ENCODE results near the gene DEPDC7. TPM values are rescaled to one million over a fixed set of nuclear protein-coding genes. Genes with fewer than 3 reads are reported as not detected.

DEPDC7 gene
- total and polyA plus RNA-seq, 2 of the 8 experiments (the other 6 are each of a cell fraction or from before 2014, with no cell fraction given) = 3.1 to 7.6 TPM

DNA sequence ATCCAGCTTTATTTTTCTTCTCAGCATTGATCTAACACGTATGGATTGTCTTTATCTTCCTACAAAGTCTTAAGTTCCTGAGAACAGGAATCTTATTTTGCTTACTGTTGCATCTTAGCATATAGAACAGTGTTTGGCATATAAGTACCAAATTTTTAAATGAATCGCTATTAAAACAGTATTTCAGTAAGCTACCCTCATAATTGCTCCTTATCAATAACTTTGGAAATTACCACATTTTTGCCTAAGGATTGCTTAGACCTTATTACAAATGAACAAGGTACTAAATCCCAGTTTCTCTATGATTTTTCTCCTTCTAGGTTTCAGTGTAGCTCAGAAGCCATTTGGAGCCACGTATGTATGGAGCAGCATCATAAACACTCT, 9.7 kb downstream of the DEPDC7 start (continued):
- TF ChIP-seq CHD7 (IDR thresholded peaks at IDR 0.05; ENCODE audit: insufficient replicate concordance, low read length) (no peak), KDM1A (IDR thresholded peaks at IDR 0.05; ENCODE audit: borderline replicate concordance, low read length) (no peak), SUZ12 (IDR thresholded peaks at IDR 0.05; ENCODE audit: low read length) (no peak), ZNF274 (IDR thresholded peaks at IDR 0.05; ENCODE audit: borderline replicate concordance, extremely low read depth, low read length) (no peak), RAD21 (IDR thresholded peaks at IDR 0.05 in 1 of 2, conservative IDR thresholded peaks at IDR 0.05 in 1 of 2; ENCODE audit: low read depth in 2 of 2, low read length in 2 of 2) (no peak), CHD1 (IDR thresholded peaks at IDR 0.05; ENCODE audit: low read depth, low read length) (no peak), CEBPB (IDR thresholded peaks at IDR 0.05; ENCODE audit: low read depth, low read length) (no peak), POU5F1 (IDR thresholded peaks at IDR 0.05; ENCODE audit: low read depth, low read length) (no peak)

Data from H1 (cell line).